Activated effector memory CD4-positive, alpha-beta T cell treated with Interleukin-2 at 50 U/mL for 16 hours (primary cell): ENCODE data around the gene KRTAP7-1.

Experiments
- DNase-seq: peaks from one replicate; pipeline ENCODE4 v3.0.0-alpha.2; 2020

The KRTAP7-1 gene

GRCh38 chr21:30829659-30830058 lies at the start of gene KRTAP7-1:
TSS of gene KRTAP7-1 (minus strand) at chr21:30829759. CDS start at chr21:30829698, 61 bp downstream.
- no peak for DNase-seq

GRCh38 chr21:30874526-30874925 lies 45.0 kb upstream of the KRTAP7-1 start:
- DNase-seq: no peak

- DNase-seq: no peak
These were observed 18.3 kb upstream of the KRTAP7-1 start for GRCh38 chr21:30847627-30848500.

GRCh38 chr21:30842990-30843389 lies 13.4 kb upstream of the KRTAP7-1 start:
- no peak for DNase-seq

- DNase-seq: no peak
These were observed 9.7 kb upstream of the KRTAP7-1 start for GRCh38 chr21:30839304-30839703.

GRCh38 chr21:30838536-30838935 lies 9.0 kb upstream of the KRTAP7-1 start:
- DNase-seq: no peak

GRCh38 chr21:30831194-30831765 lies 1.7 kb upstream of the KRTAP7-1 start:
- no peak for DNase-seq

GRCh38 chr21:30818837-30819610 lies 10.5 kb downstream of the KRTAP7-1 start:
- no peak for DNase-seq

- DNase-seq: no peak
These were observed 16.4 kb downstream of the KRTAP7-1 start, which contains the start of gene KRTAP8-1 for GRCh38 chr21:30813174-30813573. TSS of gene KRTAP8-1 (minus strand) at chr21:30813274. CDS start at chr21:30813220, 54 bp downstream.

- no peak for DNase-seq
These were observed 29.0 kb downstream of the KRTAP7-1 start for GRCh38 chr21:30800605-30801004.

- no peak for DNase-seq
These were observed 35.8 kb downstream of the KRTAP7-1 start for GRCh38 chr21:30793581-30794314.

- DNase-seq: no peak
These were observed 50.3 kb downstream of the KRTAP7-1 start for GRCh38 chr21:30779249-30779648.
